ENCODE measurements around the gene AXL. TPM values are rescaled to one million over a fixed set of nuclear protein-coding genes. Genes with fewer than 3 reads are reported as not detected.

Gene AXL
- total and polyA plus RNA-seq, 2 donors (not counting 3 experiments of a cell fraction or from before 2014, with no cell fraction given), result 86.9 to 172 TPM

GRCh38 chr19:41241859-41242258 is 22.8 kb downstream of the AXL start:
- Histone ChIP-seq H3K9me1 (replicated peaks; ENCODE audit: control insufficient read depth, extremely low read depth, insufficient read depth, low read length) (no peaks in the 10 kb centered on the region), H3K9me3 (replicated peaks; ENCODE audit: control insufficient read depth, insufficient read depth, low read length) (no peaks in the 10 kb centered on the region), H3K79me2 (ENCODE audit: control insufficient read depth, insufficient read depth, low read length) (peaks cover 11% of the 10 kb centered on the region), H4K20me1 (replicated peaks; ENCODE audit: control insufficient read depth, extremely low read depth, insufficient read depth, low read length) (no peaks in the 10 kb centered on the region), H2AFZ (ENCODE audit: low read depth, low read length) (no peak overlapping the region), H3K4me1 (ENCODE audit: control insufficient read depth, extremely low read depth, insufficient read depth, low read length) (no peaks in the 10 kb centered on the region), H3K9ac (replicated peaks; ENCODE audit: extremely low read depth, insufficient read depth, low read length) (no peak overlapping the region), H3K4me3 (replicated peaks in 1 of 3; ENCODE audit: insufficient read depth in 1 of 3, low read depth in 1 of 3, low read length in 3 of 3) (no peak overlapping the region), H3K27ac (ENCODE audit: insufficient read depth, low read depth, low read length) (no peak overlapping the region), H3K27me3 (ENCODE audit: control insufficient read depth in 2 of 2, insufficient read depth in 2 of 2, low read length in 2 of 2) (no peaks in the 10 kb centered on the region), H3K4me2 (ENCODE audit: insufficient read depth, low read length) (no peak overlapping the region), H3K36me3 (ENCODE audit: control insufficient read depth in 2 of 2, extremely low read depth in 1 of 2, insufficient read depth in 2 of 2, low read length in 2 of 2) (peaks cover 30 to 44% of the 10 kb centered on the region in 2 experiments)
- POLR2A ChIA-PET, result no interaction called here
- BruUV-seq (replicated peaks), result no TSS peak
- CTCF ChIA-PET, result interaction anchor here (1.0 kb wide), 2 partner anchors 21 to 37 kb away, joined by 5 read pairs; no protein-coding TSS in a partner anchor
- intact Hi-C loops (cut with micrococcal nuclease) (no loop called here), dilution Hi-C loops (cut with MboI; ENCODE audit: extremely low pct_ligation_motif_present, low sequenced_read_pairs) (no loop called here)
- TF ChIP-seq FOS (IDR thresholded peaks at IDR 0.05; ENCODE audit: borderline replicate concordance, insufficient read depth, low read length) (no peak), CTCF (IDR thresholded peaks at IDR 0.05; ENCODE audit: extremely low read depth in 1 of 2, insufficient read depth in 1 of 2, low read depth in 1 of 2, low read length in 2 of 2) (no peak), POLR2A (IDR thresholded peaks at IDR 0.05; ENCODE audit: low read depth, low read length) (no peak), GATA2 (IDR thresholded peaks at IDR 0.05; ENCODE audit: insufficient read depth, insufficient read length, low read depth, low read length) (no peak), JUN (IDR thresholded peaks at IDR 0.05; ENCODE audit: borderline replicate concordance, insufficient read depth, insufficient read length, low read depth) (no peak), MAX (IDR thresholded peaks at IDR 0.05; ENCODE audit: insufficient read depth, insufficient read length) (no peak), MYC (IDR thresholded peaks at IDR 0.05; ENCODE audit: low read depth, low read length) (no peak), EZH2 (IDR thresholded peaks at IDR 0.05; ENCODE audit: borderline replicate concordance, low read depth, low read length, severe bottlenecking) (no peak), POLR2AphosphoS5 (IDR thresholded peaks at IDR 0.05; ENCODE audit: insufficient read depth, low read depth, low read length) (no peak)
- FAIRE-seq (no peak), DNase-seq (ENCODE audit: low read depth, low spot score) (no peak)

All from endothelial cell of umbilical vein (primary cell).